HG02571 (cell line): ENCODE data around the gene FGF10.

ENCODE experiments used
- ATAC-seq: cut with Tn5 transposase; IDR thresholded peaks from one replicate; pipeline ENCODE4 v1.9.1; 2021; ENCODE audit warnings: mild to moderate bottlenecking, moderate library complexity; ENCODE audit not compliant: unreplicated experiment

Gene FGF10

DNA sequence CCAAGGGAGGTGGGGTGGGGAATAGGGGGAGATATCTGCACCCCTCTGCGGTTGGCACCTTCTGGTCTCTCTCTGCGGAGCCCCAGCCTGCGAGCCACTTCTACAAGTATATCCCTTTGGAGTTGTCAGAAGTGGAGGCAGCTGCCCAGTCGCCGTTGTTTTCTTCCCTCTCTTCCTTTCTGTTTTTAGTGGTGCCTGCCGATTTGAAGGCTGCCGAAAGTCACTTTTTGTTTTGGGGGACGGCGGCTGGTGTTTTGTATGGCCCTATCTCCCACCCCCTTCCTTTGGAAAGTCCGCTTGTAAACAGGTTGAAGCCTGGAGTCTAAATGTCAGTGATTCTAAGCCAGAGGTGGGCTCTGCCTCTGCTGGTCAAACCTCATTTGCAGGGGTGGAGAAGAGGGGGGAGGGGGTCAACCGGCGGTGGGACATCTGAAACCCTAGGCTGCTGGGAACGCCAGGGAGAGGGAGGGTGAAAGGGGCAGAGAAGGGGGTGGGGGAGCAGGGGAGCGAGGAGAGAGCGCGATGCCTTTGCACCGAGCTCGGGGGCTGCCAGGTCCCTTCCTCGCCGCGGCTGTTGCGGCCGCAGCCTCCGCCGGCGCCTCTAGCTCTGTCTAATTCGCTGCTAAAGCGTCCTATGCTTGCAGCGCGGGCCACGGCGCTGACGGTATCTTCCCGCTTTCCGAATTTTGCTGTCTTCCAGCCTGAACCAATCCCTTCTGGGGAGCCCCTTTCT is at the start of gene FGF10:
Gene FGF10 (minus strand): TSS at position 331 of the 733 bp plus-strand sequence. CDS start 738 bp downstream, outside the sequence.
- no peak for ATAC-seq

DNA sequence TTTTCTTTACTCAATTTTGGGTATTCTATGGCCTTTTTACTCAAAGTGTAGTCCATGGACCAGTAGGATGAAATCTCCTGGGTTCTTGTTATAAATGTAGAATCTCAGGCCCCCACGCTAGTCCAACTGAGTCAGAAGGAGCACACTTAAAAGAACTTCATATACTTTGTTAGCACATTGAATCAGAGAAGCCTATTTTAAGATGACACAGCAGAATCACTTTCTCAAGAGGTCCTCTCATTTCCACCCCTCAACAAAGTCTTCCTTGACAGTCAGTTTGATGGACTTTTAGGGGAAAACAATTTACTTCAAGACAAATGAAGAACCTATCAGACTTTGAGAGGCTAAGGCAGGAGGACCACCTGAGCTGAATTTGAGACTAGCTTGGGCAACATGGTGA is 37.7 kb upstream of the FGF10 start:
- no peak for ATAC-seq

DNA sequence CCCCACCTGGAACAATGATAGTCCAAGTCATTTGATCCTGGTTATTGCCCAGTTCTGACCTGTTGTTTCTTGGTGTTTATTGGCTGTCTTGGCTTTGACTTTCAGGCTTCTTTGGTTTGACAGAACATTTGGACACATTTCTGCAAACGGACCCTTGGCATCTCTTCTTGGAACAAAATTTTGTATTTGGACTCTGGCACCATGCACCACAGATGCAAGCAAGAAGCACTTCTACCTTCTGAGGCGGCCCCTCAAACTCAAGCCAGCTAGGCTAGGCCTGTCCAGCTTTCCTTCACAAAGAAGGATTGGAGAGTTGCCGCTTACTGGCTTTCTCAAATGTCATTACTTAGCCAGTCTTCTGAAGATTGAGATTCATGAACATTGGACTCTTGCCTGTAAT is 23.1 kb upstream of the FGF10 start:
- ATAC-seq = no peak

DNA sequence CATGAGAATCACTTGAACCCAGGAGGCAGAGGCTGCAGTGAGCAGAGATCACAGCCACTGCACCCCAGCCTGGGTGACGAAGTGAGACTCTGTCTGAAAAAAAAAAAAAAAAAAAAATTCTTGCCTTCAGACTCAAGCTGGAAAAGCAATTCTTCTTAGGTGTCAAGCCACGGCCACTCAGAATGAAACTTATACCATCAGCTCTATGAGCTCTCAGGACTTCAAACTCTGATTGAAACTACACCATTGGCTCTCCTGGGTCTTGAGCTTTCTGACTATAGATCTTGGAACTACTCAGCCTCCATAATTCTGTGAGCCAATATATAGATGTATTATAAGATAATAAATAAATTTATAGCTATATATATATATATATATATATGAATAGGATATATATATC is 12.9 kb upstream of the FGF10 start:
- ATAC-seq = no peak

DNA sequence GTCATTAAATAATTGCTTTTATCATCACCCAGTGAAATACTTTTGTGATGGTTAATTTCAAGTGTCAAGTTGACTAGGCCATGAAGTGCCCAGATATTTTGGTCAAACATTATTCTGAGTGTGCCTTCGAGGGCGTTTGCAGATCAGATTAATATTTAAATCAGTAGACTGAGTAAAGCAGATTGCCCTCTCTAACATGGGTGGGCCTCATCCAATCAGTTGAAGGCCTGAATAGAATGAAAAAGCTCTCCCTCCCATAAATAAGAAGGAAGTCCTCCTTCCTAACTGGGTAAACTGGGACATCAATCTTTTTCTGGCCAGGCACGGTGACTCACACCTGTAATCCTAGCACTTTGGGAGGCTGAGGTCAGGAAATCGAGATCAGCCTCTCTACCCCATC is 12.4 kb upstream of the FGF10 start:
- no peak for ATAC-seq

DNA sequence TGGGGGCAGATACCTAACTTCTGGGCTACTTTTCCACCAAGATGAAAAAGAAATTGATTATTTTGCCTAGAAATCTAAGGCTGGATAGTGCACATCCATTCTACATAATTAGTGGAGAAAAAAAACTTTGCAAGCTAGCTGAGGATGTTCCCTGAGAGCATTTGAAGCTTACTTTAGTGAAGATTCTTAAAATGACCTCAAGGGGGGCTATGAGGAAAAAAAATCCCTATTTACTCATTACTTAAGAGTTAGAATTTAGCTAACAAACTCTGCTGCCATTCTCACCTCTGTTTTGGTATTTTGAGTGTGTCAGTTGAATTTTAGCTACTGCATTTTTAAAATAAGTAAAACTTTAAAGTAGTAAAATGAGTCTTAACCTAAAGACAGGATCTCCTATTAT is 9.2 kb upstream of the FGF10 start:
- no peak for ATAC-seq

DNA sequence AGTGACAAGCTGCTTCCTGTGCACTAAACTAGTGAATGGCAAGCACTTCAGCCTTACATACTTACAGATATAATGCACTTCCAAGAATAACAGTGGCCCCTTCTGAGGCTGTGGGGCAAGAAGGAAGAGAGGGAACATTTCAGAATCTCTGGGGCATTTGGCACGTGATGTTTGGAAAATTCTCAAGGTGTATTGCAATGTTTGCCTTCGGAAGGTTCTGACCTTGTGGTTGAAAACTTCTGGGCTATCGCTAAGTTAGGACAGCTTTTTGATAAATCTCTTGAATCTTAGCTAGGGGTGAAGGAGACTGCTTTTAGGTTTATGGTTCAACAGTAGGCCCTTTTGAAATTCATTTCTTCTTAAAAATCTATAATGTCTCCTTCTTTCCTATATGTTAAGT is 7.1 kb upstream of the FGF10 start:
- no peak for ATAC-seq

DNA sequence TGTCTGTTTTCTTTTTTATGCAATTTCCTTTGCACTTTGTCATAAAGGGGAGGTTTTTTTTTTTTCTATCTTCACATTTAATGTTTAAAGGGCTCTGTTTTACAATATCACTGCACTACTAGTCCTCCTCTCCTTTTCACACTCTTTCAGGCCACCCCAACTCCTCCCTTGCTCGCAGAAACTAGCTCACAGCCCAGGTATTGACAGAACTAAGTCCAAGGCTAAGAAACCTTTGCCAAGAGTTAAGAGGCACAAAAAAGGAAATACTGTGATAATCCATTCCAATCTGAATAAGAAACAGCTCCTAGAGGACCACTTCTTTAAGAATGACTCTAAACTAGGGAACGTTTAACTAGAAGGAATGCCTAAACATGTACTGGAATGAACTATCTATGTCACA is 1.1 kb upstream of the FGF10 start:
- ATAC-seq = no peak

DNA sequence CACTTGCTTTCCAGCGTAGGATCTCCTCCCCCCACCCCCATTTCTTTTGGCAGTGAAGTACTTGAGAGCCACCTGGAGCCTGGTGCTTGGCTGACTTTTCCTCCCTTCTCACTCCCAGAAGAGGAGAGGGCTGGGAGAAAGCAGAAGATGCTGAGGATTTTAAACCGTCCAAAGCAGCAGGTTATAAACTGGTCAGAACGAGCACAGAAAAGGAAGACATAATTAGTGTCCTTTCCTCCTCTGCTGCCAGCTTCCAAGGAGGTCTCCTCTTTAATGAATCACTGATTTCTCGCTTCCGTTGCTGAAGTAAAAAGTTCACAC is 563 bp upstream of the FGF10 start:
- no peak for ATAC-seq

DNA sequence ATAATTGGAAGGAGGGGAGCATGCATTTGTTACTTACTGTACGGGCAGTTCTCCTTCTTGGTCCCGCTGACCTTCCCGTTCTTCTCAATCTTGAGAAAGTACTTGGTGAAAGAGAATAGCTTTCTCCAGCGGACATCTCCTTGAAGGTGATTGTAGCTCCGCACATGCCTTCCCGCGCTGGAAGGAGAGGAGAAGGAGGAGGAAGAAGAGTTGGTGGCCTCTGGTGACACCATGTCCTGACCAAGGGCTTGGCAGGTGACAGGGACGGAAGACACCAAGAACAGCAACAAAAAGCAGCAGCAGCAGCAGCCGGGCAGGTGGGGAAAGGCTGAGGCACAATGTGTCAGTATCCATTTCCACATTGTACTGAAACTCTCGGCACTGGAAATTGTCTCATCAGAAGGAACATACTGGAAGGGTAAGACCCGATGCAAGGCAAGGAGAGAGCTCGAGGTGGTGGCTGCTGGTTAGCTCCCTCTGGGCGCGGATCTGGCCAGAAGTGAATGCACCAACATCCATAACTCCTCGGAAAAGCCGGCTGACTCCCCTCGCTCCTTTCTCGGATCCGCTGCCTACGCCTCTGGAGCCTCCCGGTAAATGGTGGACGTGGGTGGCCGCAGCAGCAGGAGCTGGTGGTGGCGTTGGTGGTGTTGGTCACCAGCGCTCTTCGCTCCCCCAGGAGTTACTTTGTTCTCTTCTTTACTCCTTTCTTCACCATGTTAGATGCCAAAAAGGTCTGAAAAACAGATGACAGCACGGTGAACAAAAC is 715 bp downstream of the FGF10 start:
- ATAC-seq = no peak

DNA sequence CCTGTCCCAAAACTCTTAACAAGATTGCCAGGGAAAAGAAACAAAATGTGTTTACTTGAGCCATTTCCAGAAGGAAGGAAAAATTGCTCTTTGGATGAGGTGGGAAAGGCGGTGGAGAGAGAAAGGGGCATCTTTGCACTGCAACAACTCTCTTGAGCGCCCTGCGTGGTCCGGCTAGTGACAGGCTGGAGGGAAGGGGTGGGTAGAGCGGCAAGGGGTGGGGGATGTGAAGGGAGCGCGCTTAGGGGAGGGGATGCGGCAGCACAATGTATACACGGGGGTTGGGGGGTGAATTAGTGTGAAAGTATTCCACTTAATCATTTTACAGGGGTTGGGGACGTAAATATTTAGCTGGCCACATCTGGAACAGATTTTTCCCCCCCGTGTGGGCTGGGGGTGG is 1.3 kb downstream of the FGF10 start:
- ATAC-seq = no peak

DNA sequence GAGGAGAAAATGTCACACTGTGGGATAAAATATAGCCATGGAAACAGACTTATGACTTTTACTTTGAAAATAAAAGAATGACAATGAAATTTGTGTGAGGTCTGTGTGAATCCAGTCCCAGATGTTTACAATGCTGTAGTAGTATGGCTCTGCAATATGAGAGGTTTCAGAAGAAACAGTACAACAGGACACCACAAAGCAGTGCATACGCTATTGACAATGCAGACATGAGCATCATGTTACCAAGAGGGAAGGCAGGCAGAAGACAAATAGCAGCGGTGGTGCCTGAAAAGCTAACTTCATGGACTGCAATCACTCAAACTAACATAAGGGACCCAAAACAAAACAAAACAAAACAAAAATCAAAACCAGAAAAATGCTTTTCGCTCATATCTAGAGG is 1.8 kb downstream of the FGF10 start:
- no peak for ATAC-seq

DNA sequence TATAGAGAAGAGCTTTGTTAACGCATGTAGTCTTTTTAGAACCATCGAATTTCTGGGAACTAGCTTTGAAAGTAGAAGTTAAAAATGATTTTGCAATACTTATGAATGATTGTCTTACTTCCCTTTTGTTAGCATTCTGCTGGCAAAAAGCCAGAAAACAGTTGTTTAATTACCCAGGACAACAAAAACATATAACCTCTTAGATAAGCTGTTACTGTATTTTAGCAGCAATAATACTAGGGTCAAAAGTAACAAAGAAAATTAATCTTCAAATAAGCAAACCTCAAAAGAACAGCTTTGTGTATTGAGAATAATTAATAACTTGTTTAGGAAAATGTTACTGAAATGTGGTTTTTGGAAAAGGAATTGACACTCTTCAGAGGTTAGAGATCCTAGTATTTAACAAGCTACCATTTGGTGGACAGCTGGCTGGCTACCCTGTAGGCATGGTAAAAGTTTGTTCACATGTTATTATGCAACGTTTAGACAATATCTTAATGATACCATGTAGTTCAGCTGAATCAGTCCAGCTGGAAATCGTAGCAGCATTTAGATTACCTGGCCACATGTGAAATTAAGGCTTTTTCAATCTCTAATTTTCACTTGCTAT is 3.8 kb downstream of the FGF10 start:
- ATAC-seq = no peak

DNA sequence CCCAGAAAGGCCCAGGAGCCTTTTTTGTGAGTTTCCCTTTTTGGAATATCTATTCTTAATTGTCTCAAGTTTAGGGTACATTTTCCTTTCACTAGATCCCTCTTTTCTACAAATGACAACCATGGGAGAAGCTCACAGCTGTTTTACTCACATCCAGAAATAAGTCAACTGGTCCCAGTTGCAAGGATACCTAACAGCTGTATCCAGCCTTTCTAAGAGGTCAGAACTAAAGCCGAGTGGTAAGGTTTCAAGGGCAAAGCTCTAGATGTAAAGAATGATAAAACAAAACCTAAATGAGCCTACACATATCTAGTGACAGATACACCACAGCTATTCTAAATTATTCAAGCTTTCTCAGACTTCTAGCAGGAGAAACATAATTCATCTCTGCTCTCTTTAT is 4.4 kb downstream of the FGF10 start:
- no peak for ATAC-seq

DNA sequence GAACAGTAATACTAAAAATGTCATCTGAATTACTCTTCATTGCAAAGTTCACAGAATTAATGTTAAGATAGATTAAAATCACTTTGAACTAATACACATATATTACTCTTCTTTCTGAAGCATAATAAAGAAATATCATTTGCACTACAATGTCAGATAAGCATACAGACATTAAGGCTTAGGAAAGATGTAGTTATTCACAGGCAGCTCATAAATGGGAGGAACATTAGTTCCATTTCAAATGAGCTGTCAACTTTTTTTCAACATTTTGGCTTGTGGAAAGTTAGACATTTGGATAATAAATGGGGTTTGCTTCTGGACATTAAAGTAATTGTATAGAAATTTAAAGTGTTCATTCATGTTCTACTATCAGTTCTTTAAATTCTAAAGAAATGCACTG is 6.3 kb downstream of the FGF10 start:
- ATAC-seq = no peak

DNA sequence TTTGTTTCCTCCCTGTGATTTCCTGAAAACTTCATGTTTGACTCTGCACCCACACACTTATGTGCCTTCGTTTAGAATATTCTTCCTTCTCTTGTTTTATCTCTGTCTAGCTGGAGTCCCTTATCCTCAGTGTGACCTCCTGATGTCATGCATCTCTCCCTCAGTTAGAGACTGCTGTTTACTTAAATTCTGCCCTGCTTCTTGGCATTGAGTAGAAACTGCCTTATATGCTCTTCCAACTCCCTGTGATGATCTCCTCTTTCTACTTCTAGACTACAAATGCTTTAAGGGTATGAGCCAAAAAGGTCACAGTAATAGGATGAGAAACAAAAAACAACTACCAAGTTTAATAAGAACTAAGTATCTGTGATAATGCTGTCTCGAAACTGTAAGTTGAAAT is 12.2 kb downstream of the FGF10 start:
- no peak for ATAC-seq

DNA sequence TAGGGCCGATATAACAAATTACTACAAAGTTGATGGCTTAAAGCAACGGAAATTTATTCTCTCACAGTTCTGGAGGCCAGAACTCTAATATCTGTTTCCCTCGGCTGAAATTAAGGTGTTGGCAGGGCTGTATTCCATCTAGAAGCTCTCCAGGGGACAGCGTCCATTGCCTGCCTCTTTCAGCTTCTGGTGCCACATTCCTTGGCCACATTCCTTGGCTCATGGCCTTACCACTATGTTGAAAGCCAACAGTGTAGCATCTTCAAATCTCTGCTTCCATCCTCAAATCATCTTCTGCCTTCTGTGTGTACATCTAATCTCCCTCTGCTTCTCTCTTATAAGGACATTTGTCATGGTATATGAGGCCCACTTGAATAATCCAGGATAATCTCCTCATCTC is 17.2 kb downstream of the FGF10 start:
- no peak for ATAC-seq

DNA sequence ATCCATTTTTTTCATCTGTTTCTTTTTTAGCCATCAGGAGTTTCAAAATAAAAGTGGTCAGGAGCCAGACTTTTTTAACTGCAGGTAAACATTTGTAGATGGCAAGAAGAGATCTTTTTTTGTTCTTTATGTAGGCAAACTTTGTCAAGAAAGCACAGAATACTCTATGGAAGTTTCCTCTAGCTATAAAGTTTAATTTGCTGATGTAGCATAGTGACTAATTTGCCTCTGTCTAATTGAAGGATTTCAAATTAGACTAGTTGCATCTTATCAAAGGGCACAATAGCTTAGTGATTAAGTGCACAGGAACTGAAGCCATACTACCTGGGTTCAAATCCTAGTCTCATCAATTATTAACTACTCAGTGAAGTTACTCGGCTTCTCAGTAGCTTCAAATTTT is 22.0 kb downstream of the FGF10 start:
- no peak for ATAC-seq

DNA sequence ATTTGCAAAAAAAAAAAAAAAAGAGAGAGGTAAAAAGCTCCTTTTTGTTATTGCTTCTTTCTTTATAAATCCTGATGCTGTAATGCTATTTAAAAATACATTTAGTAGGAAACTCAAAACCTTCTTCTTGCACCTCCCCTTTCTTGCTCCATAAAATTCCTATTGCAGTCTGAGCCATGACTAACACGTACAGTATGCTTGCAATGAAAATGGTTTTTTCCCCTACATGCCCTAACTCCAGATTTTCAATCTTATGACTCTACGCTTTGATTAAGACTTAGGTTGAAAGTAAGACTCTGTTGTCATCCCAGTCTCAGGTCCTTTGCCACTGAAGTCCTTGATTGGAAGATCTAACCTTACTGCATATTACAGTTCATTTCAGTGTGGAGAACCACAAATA is 23.9 kb downstream of the FGF10 start:
- ATAC-seq = no peak

DNA sequence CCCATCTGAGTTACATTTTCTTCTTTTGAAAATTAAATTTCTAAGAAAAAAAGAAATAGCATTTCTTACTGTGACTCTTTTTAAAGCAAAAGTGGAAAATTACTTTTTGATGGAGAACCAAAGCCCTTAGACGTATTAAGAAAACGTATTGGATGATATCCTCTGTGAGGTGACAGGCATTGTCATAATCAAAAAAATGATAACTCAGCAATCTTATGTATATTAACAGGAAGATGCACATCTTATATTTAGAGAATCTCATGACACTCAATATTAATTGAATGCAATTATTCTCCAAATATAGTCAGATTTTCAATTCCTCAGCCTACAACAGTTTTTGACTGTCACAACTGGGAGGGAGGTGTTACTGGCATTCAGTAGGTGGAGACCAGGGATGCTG is 25.1 kb downstream of the FGF10 start:
- ATAC-seq = no peak

DNA sequence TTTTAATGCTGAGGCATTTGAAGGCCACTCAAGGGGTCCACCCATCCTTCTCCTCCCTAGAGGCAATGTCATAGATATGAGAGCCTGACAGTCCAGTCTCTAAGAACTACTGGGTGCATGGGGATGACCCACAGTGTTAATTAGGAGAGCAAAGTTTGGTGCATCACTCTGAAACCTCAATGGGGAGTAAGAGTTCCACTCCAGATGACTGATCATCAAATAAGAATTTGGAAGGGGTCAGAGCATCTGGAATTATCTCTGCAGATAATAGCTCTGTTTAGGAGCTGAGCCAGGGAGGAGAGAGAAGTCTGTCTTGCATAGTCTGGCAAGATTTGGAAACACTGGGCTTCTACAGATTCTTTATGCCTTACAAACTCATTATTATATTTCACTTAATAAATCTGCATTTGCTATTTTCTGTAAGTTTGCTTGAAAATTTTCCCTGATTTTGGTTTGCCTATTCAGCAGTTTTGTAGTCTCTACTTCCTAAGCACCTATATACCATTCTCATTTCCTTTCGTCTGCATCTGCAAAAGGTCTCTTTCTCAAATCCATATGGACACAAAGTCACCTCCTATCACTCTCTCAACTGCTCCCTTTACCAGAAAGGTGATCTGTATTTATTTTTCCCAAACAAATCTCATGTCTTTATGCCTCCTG is 27.7 kb downstream of the FGF10 start:
- no peak for ATAC-seq

DNA sequence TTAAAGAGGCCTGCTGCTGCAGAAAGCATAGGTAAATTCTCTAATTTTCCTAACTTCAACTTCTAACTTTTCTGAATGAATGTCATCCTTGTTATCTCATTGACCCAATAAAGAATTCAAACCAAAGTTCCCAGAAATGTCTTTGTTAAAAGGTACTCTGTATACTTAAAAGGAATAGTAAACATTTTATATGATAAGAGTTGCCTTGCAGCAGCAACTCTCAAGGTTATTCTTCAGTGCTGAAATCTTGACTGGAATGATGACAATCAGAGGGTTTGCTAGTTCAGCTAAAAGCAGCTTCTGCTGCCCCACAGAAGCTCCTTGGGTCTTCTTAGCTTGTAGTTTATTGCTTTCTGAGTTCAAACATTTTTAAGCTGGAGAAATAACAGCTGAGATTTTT is 28.3 kb downstream of the FGF10 start:
- no peak for ATAC-seq
